ENCODE results near the gene RPS6KC1.
A peak's percentile ranks its signal among the peaks of the same experiment; 100 is the strongest.

Gene RPS6KC1

GRCh38 chr1:213049232-213049631, 1.8 kb upstream of the RPS6KC1 start:
- no peak overlapping the region for H3K27ac ChIP-seq
- TF ChIP-seq CTCF (conservative IDR thresholded peaks at IDR 0.05) = no peak

GRCh38 chr1:213050745-213051126, 305 bp upstream of the RPS6KC1 start:
- no peak for TF ChIP-seq CTCF (conservative IDR thresholded peaks at IDR 0.05)

GRCh38 chr1:213051881-213052202, 801 bp downstream of the RPS6KC1 start:
- peak overlapping the region; percentile 74 for H3K27ac ChIP-seq
- no peak for TF ChIP-seq CTCF (conservative IDR thresholded peaks at IDR 0.05)

More at GRCh38 chr1:213050745-213051126, 305 bp upstream of the RPS6KC1 start:
- H3K27ac ChIP-seq = peak overlapping the region; percentile 74

DNA sequence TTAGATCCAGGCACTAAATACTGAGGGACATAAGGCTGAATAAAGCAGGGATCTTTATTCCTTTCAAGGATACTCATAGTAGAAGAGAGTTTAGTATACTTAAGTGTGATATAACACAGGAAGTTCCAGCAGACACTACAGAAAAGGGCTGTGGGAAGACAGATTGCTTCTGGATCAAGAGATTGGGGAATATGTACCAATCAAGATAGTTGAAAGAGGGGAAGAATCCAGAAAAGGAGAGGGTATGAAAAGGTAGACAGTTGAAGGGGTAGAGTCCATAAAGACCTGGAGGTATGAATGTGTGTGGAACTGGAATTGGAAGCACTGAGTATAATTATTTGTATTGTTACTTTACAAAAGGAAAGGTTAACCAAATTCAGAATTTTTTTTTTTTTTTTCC, 2.4 kb downstream of the RPS6KC1 start:
- H3K27ac ChIP-seq = no peak overlapping the region
- TF ChIP-seq CTCF (conservative IDR thresholded peaks at IDR 0.05) = no peak

DNA sequence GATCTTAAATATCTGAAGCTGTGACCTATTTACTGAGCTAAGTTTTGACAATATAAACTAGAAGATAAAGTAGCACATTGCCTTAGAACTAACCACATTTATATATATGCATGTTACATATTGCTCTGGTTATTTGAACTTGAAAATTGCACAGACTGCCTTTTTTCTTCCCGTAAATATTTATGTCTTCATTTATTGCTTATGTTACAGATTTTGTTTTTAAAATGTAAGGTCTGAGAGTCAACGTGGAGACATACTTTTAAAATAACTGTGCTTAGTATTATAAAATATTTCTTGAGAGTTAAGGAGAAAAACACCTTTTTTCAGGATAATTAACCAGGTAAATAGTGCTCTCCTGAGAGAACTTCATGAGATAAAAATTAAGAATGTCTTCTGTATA, 3.1 kb downstream of the RPS6KC1 start:
- no peak for TF ChIP-seq CTCF (conservative IDR thresholded peaks at IDR 0.05)
- no peak overlapping the region for H3K27ac ChIP-seq

GRCh38 chr1:213054733-213055591, 3.9 kb downstream of the RPS6KC1 start:
- no peak for TF ChIP-seq CTCF (conservative IDR thresholded peaks at IDR 0.05)
- H3K27ac ChIP-seq = no peak overlapping the region

GRCh38 chr1:213055767-213056166, 4.7 kb downstream of the RPS6KC1 start:
- no peak overlapping the region for H3K27ac ChIP-seq
- no peak for TF ChIP-seq CTCF (conservative IDR thresholded peaks at IDR 0.05)
